HepG2 (cell line): Measurements from ENCODE around the gene ZNF324B. TPM values are rescaled to one million over a fixed set of nuclear protein-coding genes. Genes with fewer than 3 reads are reported as not detected.

Experiments
- ARID3A ChIP-seq: IDR thresholded peaks from 2 replicates; pipeline ENCODE4 v1.6.1; 2012; ENCODE audit warnings: low read depth, low read length, improper control_type of control experiment
- ATM ChIP-seq: fragments of 450-650 bp; IDR thresholded peaks from 2 replicates; pipeline ENCODE4 v1.7.1; 2017; ENCODE audit warnings: mild to moderate bottlenecking, borderline replicate concordance
- DRAP1 ChIP-seq: IDR thresholded peaks from 2 replicates; pipeline ENCODE4 v1.6.1; 2016; ENCODE audit warnings: missing genetic modification reagents, missing compliant biosample characterization
- HMG20A ChIP-seq: IDR thresholded peaks from 2 replicates; pipeline ENCODE4 v1.6.1; 2016; ENCODE audit warnings: borderline replicate concordance
- HMG20B ChIP-seq: conservative IDR thresholded peaks from 2 replicates; pipeline ENCODE4 v1.6.1; 2016; ENCODE audit warnings: missing genetic modification reagents, missing compliant biosample characterization
- PAF1 ChIP-seq: IDR thresholded peaks from 2 replicates; pipeline ENCODE4 v1.6.1; 2016; ENCODE audit warnings: missing genetic modification reagents, missing compliant biosample characterization
- YEATS2 ChIP-seq: sonication (generic); formaldehyde crosslinking; IDR thresholded peaks from 2 replicates; pipeline ENCODE4 v1.4.0; 2020; ENCODE audit warnings: missing genetic modification reagents, borderline replicate concordance
- ZFAT ChIP-seq: sonication (generic); formaldehyde crosslinking; conservative IDR thresholded peaks from 2 replicates; pipeline ENCODE4 v1.8.1; 2023; ENCODE audit warnings: missing genetic modification reagents, inconsistent platforms
- ZFP37 ChIP-seq: sonication (generic); formaldehyde crosslinking; IDR thresholded peaks from 2 replicates; pipeline ENCODE4 v1.4.0; 2020; ENCODE audit warnings: missing genetic modification reagents, borderline replicate concordance
- ZNF232 ChIP-seq: sonication (generic); formaldehyde crosslinking; IDR thresholded peaks from 2 replicates; pipeline ENCODE4 v1.4.0; 2020; ENCODE audit warnings: missing genetic modification reagents, borderline replicate concordance
- ZNF460 ChIP-seq: sonication (generic); formaldehyde crosslinking; IDR thresholded peaks from 2 replicates; pipeline ENCODE4 v1.5.1; 2020; ENCODE audit warnings: missing genetic modification reagents, mild to moderate bottlenecking, borderline replicate concordance
- ZNF709 ChIP-seq: sonication (generic); formaldehyde crosslinking; IDR thresholded peaks from 2 replicates; pipeline ENCODE4 v1.5.0; 2020; ENCODE audit warnings: mild to moderate bottlenecking, missing genetic modification reagents
- ZNF772 ChIP-seq: sonication (generic); formaldehyde crosslinking; IDR thresholded peaks from 2 replicates; pipeline ENCODE4 v1.5.0; 2020; ENCODE audit warnings: mild to moderate bottlenecking, missing genetic modification reagents
- ZNF780A ChIP-seq: sonication (generic); formaldehyde crosslinking; IDR thresholded peaks from 2 replicates; pipeline ENCODE4 v1.8.0; 2022; ENCODE audit warnings: mild to moderate bottlenecking, missing genetic modification reagents, moderate library complexity
- ZSCAN25 ChIP-seq: sonication (generic); formaldehyde crosslinking; IDR thresholded peaks from 2 replicates; pipeline ENCODE4 v1.8.0; 2022; ENCODE audit warnings: mild to moderate bottlenecking, missing genetic modification reagents
- polyA plus RNA-seq, 8 experiments: library from polyadenylated mRNA; depleted of rRNA in 3 of 8; stranded (reverse) in 7 of 8; unstranded in 1 of 8; fragments of >200 nt; fragmentation: Illumina TruSeq in 4 of 8; extraction: Trizol in 4 of 8; gene quantifications; 2 replicates each; pipeline versions ENCODE4 v1.2.1 to v1.2.3, GENCODE V29; 2011 to 2016; ENCODE audit warnings: low read depth in 4 of 8, missing spikeins in 1 of 8, mixed read lengths in 1 of 8; ENCODE audit not compliant: insufficient read depth in 1 of 8
- total RNA-seq, 5 experiments: library from RNA; depleted of rRNA; stranded (reverse); fragments of >200 nt; fragmentation: Illumina TruSeq; extraction: Trizol; gene quantifications; 2 replicates each; pipeline ENCODE4 v1.2.3, GENCODE V29; 2016; ENCODE audit warnings: low read depth in 1 of 5
- TF ChIP-seq, protein P1 (sequence below): sonication (generic); formaldehyde crosslinking; IDR thresholded peaks from 2 replicates; pipeline ENCODE4 v1.4.0; 2020; ENCODE audit warnings: missing genetic modification reagents
- TF ChIP-seq, protein P2 (sequence below): IDR thresholded peaks from 2 replicates; pipeline ENCODE4 v1.6.1; 2016; ENCODE audit warnings: low read depth, borderline replicate concordance
- TF ChIP-seq, protein P3 (sequence below): sonication (generic); formaldehyde crosslinking; IDR thresholded peaks from 2 replicates; pipeline ENCODE4 v1.4.0; 2020; ENCODE audit warnings: mild to moderate bottlenecking, missing genetic modification reagents

The ZNF324B gene
- total and polyA plus RNA-seq, 2 of the 13 experiments (the other 11 are each of a cell fraction or from before 2014, with no cell fraction given), result 0.53 to 3.0 TPM

DNA sequence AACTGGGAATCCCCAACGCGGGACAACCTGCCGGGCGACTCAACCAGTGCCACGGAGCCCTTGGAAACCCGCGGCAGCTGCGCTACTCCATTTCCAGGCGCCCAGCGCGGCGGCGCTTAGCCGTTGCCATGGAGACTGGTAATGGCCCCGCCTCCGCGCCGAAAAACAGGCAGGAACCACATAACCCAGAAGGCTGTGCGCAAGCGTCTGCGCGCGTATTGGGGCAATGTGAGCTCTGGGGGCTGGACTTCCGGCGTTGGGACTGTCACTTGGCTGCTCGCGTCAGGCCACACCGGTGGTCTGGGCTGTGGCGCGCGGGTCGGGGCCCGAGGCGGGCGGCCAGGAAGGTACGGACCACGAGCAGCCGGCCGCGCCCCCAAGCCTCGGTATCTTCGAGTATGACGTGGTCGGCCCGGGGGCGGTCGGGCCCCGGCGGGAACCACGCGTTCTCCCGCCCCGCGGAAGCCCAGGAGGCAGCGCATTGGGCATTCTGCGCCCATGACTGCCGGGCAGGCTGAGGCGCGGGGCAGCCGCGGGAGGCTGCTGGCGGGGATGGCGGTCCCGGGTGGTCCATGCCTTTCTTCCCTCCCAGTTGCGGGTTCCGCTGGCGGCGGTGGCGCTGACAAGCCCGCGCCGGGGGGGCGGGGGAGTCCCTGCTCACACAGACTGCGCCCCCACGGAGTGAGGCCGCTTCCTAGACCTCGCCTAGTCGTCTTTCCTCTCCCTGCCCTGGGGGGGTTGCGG, at the start of gene ZNF324B (continued):
- TF ChIP-seq ZFP37 (CRISPR knock-in tag), result no peak
- peak; percentile 40; the same call in 1 of the 2 replicates for TF ChIP-seq YEATS2 (CRISPR knock-in tag)
- no peak for TF ChIP-seq HMG20B (CRISPR knock-in tag)
- TF ChIP-seq DRAP1 (CRISPR knock-in tag), result peak; percentile 47
- TF ChIP-seq ZSCAN25 (CRISPR knock-in tag), result no peak
- TF ChIP-seq HMG20A (CRISPR knock-in tag), result no peak
- TF ChIP-seq, protein P1, sequence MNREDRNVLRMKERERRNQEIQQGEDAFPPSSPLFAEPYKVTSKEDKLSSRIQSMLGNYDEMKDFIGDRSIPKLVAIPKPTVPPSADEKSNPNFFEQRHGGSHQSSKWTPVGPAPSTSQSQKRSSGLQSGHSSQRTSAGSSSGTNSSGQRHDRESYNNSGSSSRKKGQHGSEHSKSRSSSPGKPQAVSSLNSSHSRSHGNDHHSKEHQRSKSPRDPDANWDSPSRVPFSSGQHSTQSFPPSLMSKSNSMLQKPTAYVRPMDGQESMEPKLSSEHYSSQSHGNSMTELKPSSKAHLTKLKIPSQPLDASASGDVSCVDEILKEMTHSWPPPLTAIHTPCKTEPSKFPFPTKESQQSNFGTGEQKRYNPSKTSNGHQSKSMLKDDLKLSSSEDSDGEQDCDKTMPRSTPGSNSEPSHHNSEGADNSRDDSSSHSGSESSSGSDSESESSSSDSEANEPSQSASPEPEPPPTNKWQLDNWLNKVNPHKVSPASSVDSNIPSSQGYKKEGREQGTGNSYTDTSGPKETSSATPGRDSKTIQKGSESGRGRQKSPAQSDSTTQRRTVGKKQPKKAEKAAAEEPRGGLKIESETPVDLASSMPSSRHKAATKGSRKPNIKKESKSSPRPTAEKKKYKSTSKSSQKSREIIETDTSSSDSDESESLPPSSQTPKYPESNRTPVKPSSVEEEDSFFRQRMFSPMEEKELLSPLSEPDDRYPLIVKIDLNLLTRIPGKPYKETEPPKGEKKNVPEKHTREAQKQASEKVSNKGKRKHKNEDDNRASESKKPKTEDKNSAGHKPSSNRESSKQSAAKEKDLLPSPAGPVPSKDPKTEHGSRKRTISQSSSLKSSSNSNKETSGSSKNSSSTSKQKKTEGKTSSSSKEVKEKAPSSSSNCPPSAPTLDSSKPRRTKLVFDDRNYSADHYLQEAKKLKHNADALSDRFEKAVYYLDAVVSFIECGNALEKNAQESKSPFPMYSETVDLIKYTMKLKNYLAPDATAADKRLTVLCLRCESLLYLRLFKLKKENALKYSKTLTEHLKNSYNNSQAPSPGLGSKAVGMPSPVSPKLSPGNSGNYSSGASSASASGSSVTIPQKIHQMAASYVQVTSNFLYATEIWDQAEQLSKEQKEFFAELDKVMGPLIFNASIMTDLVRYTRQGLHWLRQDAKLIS (CRISPR knock-in tag), result no peak
- no peak for TF ChIP-seq ZNF460 (CRISPR knock-in tag)
- no peak for TF ChIP-seq ZFAT (CRISPR knock-in tag)
- no peak for TF ChIP-seq ZNF232 (CRISPR knock-in tag)
- no peak for TF ChIP-seq ZNF772 (CRISPR knock-in tag)
- peak; percentile 62; the same call in 1 of the 2 replicates for TF ChIP-seq ZNF780A (CRISPR knock-in tag)
- TF ChIP-seq ATM, result no peak
- TF ChIP-seq, protein P2, sequence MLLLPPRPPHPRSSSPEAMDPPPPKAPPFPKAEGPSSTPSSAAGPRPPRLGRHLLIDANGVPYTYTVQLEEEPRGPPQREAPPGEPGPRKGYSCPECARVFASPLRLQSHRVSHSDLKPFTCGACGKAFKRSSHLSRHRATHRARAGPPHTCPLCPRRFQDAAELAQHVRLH (CRISPR knock-in tag), result 0 out of 2 replicates have a peak, but pooled peaks have one; percentile 19
- TF ChIP-seq, protein P3, sequence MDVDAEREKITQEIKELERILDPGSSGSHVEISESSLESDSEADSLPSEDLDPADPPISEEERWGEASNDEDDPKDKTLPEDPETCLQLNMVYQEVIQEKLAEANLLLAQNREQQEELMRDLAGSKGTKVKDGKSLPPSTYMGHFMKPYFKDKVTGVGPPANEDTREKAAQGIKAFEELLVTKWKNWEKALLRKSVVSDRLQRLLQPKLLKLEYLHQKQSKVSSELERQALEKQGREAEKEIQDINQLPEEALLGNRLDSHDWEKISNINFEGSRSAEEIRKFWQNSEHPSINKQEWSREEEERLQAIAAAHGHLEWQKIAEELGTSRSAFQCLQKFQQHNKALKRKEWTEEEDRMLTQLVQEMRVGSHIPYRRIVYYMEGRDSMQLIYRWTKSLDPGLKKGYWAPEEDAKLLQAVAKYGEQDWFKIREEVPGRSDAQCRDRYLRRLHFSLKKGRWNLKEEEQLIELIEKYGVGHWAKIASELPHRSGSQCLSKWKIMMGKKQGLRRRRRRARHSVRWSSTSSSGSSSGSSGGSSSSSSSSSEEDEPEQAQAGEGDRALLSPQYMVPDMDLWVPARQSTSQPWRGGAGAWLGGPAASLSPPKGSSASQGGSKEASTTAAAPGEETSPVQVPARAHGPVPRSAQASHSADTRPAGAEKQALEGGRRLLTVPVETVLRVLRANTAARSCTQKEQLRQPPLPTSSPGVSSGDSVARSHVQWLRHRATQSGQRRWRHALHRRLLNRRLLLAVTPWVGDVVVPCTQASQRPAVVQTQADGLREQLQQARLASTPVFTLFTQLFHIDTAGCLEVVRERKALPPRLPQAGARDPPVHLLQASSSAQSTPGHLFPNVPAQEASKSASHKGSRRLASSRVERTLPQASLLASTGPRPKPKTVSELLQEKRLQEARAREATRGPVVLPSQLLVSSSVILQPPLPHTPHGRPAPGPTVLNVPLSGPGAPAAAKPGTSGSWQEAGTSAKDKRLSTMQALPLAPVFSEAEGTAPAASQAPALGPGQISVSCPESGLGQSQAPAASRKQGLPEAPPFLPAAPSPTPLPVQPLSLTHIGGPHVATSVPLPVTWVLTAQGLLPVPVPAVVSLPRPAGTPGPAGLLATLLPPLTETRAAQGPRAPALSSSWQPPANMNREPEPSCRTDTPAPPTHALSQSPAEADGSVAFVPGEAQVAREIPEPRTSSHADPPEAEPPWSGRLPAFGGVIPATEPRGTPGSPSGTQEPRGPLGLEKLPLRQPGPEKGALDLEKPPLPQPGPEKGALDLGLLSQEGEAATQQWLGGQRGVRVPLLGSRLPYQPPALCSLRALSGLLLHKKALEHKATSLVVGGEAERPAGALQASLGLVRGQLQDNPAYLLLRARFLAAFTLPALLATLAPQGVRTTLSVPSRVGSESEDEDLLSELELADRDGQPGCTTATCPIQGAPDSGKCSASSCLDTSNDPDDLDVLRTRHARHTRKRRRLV, result no peak
- no peak for TF ChIP-seq ARID3A
- TF ChIP-seq ZNF709 (CRISPR knock-in tag), result no peak; the same call in 1 of the 2 replicates
- TF ChIP-seq PAF1 (CRISPR knock-in tag), result no peak
